PC-3 (cell line): ENCODE data around the gene CHD2. TPM values are rescaled to one million over a fixed set of nuclear protein-coding genes. Genes with fewer than 3 reads are reported as not detected.

Experiments used
- ATAC-seq: fragments of 200-7000 bp; cut with Tn5 transposase; 2 replicates; pipeline ENCODE4 v1.9.1; 2020; ENCODE audit warnings: mild to moderate bottlenecking, moderate library complexity
- BruUV-seq: library from RNA; stranded (reverse); fragments of 400-500 nt; replicated peaks from 2 replicates; lab custom pipeline; 2021; lab: Mats Ljungman, UMichigan
- CTCF ChIA-PET: fragments of 300-600 bp; sonication (Branson Sonifier 250); formaldehyde crosslinking; loops from one replicate; lab custom pipeline; 2022; ENCODE audit warnings: antibody characterized with exemption; lab: Charles Lee
- POLR2A ChIA-PET: fragments of 300-600 bp; sonication (Branson Sonifier 250); formaldehyde crosslinking; loops from one replicate; lab custom pipeline; 2022; ENCODE audit warnings: antibody characterized with exemption; ENCODE audit not compliant: unreplicated experiment; lab: Charles Lee
- DNase-seq: peaks from one replicate; pipeline ENCODE4 v3.0.0-alpha.2; 2015
- H2AFZ ChIP-seq: fragments of 300-600 bp; sonication (generic); 2 replicates; pipeline ENCODE4 v1.6.0; 2016; ENCODE audit warnings: antibody characterized with exemption, low read length
- H3F3A ChIP-seq: fragments of 300-600 bp; sonication (generic); one replicate; pipeline ENCODE4 v1.6.0; 2017; ENCODE audit warnings: antibody characterized with exemption, low read length, control low read depth, mild to moderate bottlenecking; ENCODE audit not compliant: unreplicated experiment
- H3K27ac ChIP-seq: fragments of 300-600 bp; sonication (generic); 2 replicates; pipeline ENCODE4 v1.5.1; 2016; ENCODE audit warnings: mild to moderate bottlenecking, low read length
- H3K27me3 ChIP-seq: fragments of 300-600 bp; sonication (generic); 2 replicates; pipeline ENCODE4 v1.6.1; 2016; ENCODE audit warnings: low read length, mixed read lengths
- H3K36me3 ChIP-seq: fragments of 300-600 bp; sonication (generic); 2 replicates; pipeline ENCODE4 v1.6.1; 2016; ENCODE audit warnings: low read depth, mixed run types, low read length, mixed read lengths
- H3K4me1 ChIP-seq: fragments of 300-600 bp; sonication (generic); 2 replicates; pipeline ENCODE4 v1.5.1; 2016; ENCODE audit warnings: low read length; ENCODE audit not compliant: insufficient read depth
- H3K4me2 ChIP-seq: fragments of 300-600 bp; sonication (generic); 2 replicates; pipeline ENCODE4 v1.6.0; 2016; ENCODE audit warnings: low read length
- H3K4me3 ChIP-seq: fragments of 300-600 bp; sonication (generic); 2 replicates; pipeline ENCODE4 v1.5.1; 2016; ENCODE audit warnings: mild to moderate bottlenecking, low read length, mixed read lengths
- H3K79me2 ChIP-seq: fragments of 300-600 bp; sonication (generic); 2 replicates; pipeline ENCODE4 v1.6.1; 2017; ENCODE audit warnings: low read length, mixed read lengths
- H3K9ac ChIP-seq: fragments of 300-600 bp; sonication (generic); 2 replicates; pipeline ENCODE4 v1.6.0; 2016; ENCODE audit warnings: mild to moderate bottlenecking, low read length
- H3K9me2 ChIP-seq: fragments of 300-600 bp; sonication (generic); replicated peaks from 2 replicates; pipeline ENCODE4 v1.6.1; 2016; ENCODE audit warnings: mixed run types, low read length, mixed read lengths
- H3K9me3 ChIP-seq: fragments of 300-600 bp; sonication (generic); 2 replicates; pipeline ENCODE4 v1.6.1; 2016; ENCODE audit warnings: low read length, mixed read lengths
- H4K20me1 ChIP-seq: fragments of 300-600 bp; sonication (generic); 2 replicates; pipeline ENCODE4 v1.6.1; 2016; ENCODE audit warnings: low read length, mixed read lengths
- CTCF ChIP-seq: fragments of 300-600 bp; sonication (generic); conservative IDR thresholded peaks from 2 replicates; pipeline ENCODE4 v1.5.1; 2017; ENCODE audit warnings: antibody characterized with exemption, low read depth, mild to moderate bottlenecking, low read length
- EZH2 ChIP-seq: fragments of 300-600 bp; sonication (generic); IDR thresholded peaks from one replicate; pipeline ENCODE4 v1.6.1; 2017; ENCODE audit warnings: antibody characterized with exemption, mild to moderate bottlenecking, low read length; ENCODE audit not compliant: unreplicated experiment
- EZH2phosphoT487 ChIP-seq: fragments of 300-600 bp; sonication (generic); IDR thresholded peaks from 2 replicates; pipeline ENCODE4 v1.6.1; 2018; ENCODE audit warnings: mild to moderate bottlenecking, antibody characterized with exemption, low read length, borderline replicate concordance
- intact Hi-C: fragments of 100-400 bp; cut with micrococcal nuclease; formaldehyde crosslinking; loops from 2 replicates; pipeline ENCODE4 v1.9.0; 2023
- total RNA-seq: library from RNA; depleted of rRNA; stranded (reverse); fragments of >200 nt; gene quantifications from 2 replicates; pipeline ENCODE4 v1.2.3, GENCODE V29; 2014

CHD2 gene
- total RNA-seq, 1 experiment from 2014 or later: 42.7 TPM

DNA sequence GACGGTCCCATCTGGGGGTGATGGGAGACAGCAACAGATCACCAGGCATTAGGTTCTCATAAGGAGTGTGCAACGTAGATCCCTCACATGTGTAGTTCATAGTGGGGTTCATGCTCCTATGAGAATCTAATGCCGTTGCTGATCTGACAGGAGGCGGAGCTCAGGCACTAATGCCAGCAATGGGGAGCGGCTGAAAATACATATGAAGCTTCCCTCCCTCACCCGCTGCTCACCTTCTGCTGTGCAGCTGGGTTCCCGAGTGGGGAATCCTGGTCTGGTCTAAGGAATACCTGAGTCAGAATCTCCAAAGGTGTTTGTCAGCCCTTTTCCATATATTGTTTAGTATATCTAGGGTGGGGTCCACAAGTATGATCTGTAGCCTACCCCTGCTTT is 52.3 kb downstream of the CHD2 start:
- Histone ChIP-seq H3K27ac (no peak overlapping the region), H3K4me3 (no peak overlapping the region), H3K9me3 (peaks cover 24% of the 10 kb centered on the region), H3K4me1 (no peaks in the 10 kb centered on the region), H3K79me2 (no peaks in the 10 kb centered on the region), H3K36me3 (peaks cover 87% of the 10 kb centered on the region), H3K9ac (no peak overlapping the region), H3F3A (peaks cover 3% of the 10 kb centered on the region), H4K20me1 (no peaks in the 10 kb centered on the region), H3K9me2 (no peaks in the 10 kb centered on the region), H3K4me2 (no peak overlapping the region), H3K27me3 (no peaks in the 10 kb centered on the region), H2AFZ (no peak overlapping the region)
- CTCF ChIA-PET: no interaction called here
- POLR2A ChIA-PET: no interaction called here
- BruUV-seq: no TSS peak
- TF ChIP-seq CTCF: no peak
- TF ChIP-seq EZH2phosphoT487: no peak
- no peak for TF ChIP-seq EZH2
- intact Hi-C loops: no loop called here
- ATAC-seq (no peak), DNase-seq (no peak)

DNA sequence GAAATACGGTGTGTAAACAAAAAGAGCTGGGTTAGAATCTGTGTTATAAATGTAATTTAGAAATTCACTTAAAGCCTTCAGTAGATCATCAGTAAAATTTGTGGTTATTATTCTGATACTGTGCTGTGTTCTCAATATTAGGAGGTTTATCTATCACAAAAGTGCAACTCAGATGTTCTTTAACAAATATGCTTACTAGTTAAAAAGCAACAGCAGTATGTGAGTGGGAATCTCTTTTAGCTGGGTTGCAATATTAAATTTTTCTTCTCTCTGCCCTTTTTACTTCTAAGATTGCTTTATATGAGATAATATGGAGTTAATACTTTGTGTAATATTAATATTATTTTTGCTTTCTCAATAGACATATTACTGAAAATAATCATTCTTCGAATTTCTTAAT is 53.4 kb downstream of the CHD2 start:
- H3K4me1 ChIP-seq: no peaks in the 10 kb centered on the region
- H3K79me2 ChIP-seq: peaks cover 9% of the 10 kb centered on the region
- ChIA-PET POLR2A (no interaction called here), CTCF (no interaction called here)
- peaks cover 87% of the 10 kb centered on the region for H3K36me3 ChIP-seq
- no peaks in the 10 kb centered on the region for H3K9me2 ChIP-seq
- no TSS peak for BruUV-seq
- no peak overlapping the region for H3K4me3 ChIP-seq
- DNase-seq: no peak
- H2AFZ ChIP-seq: no peak overlapping the region
- TF ChIP-seq EZH2: no peak
- TF ChIP-seq EZH2phosphoT487: no peak
- no peak for TF ChIP-seq CTCF
- no peak overlapping the region for H3K9ac ChIP-seq
- no peak overlapping the region for H3K4me2 ChIP-seq
- intact Hi-C loops: no loop called here
- H3K27me3 ChIP-seq: no peaks in the 10 kb centered on the region
- H3K9me3 ChIP-seq: peaks cover 15% of the 10 kb centered on the region
- no peaks in the 10 kb centered on the region for H4K20me1 ChIP-seq
- H3F3A ChIP-seq: peaks cover 3% of the 10 kb centered on the region
- no peak for ATAC-seq
- H3K27ac ChIP-seq: no peak overlapping the region

DNA sequence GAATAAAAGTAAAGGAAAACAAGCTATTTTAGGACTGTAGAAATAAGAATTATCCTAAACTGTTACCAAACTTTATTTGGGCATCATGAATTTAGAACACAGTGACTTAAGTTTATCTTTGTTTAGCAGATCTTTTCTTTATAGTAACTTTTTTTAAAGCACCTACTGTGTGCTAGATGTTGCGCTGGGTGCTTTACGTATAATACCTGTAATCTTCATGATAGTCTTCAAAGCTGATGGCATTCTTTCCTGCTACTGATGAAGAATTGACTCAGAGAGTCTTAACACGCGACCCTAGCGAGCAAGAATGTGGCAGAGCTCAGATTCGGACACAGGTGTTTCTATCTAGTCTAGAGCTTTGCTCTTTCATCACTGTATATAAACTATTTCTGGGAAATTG is 53.9 kb downstream of the CHD2 start:
- Histone ChIP-seq H3K9me2 (no peaks in the 10 kb centered on the region), H3F3A (peaks cover 3% of the 10 kb centered on the region), H3K36me3 (peaks cover 87% of the 10 kb centered on the region), H3K9me3 (peaks cover 11% of the 10 kb centered on the region), H3K27ac (no peak overlapping the region), H3K79me2 (peaks cover 13% of the 10 kb centered on the region), H3K9ac (no peak overlapping the region), H2AFZ (no peak overlapping the region), H3K4me3 (no peak overlapping the region), H3K4me2 (no peak overlapping the region), H4K20me1 (no peaks in the 10 kb centered on the region), H3K27me3 (no peaks in the 10 kb centered on the region), H3K4me1 (no peaks in the 10 kb centered on the region)
- intact Hi-C loops: no loop called here
- TF ChIP-seq EZH2phosphoT487: no peak
- TF ChIP-seq EZH2: no peak
- ChIA-PET POLR2A (no interaction called here), CTCF (no interaction called here)
- DNase-seq (no peak), ATAC-seq (no peak)
- no TSS peak for BruUV-seq
